Ecto neural progenitor cell (in vitro differentiated cells): ENCODE results near the gene ZBED1.
A peak's percentile ranks its signal among the peaks of the same experiment; 100 is the strongest.
"Not testable (repeated sequence)": the region's sequence is repeated elsewhere in the genome, so short reads cannot be mapped to it uniquely, and the experiment has no call there.

Experiments used
- DNase-seq: peaks from one replicate; pipeline ENCODE4 v3.0.0-alpha.2; 2018; ENCODE audit warnings: low spot score

The ZBED1 gene

GRCh38 chrX:2474280-2474962, 26.4 kb downstream of the ZBED1 start:
- DNase-seq = peak; percentile 40

- DNase-seq = peak; percentile 16
These were observed 27.7 kb downstream of the ZBED1 start for GRCh38 chrX:2473064-2473463.

GRCh38 chrX:2471641-2472040, 29.1 kb downstream of the ZBED1 start:
- no peak for DNase-seq

GRCh38 chrX:2471126-2471525, 29.6 kb downstream of the ZBED1 start:
- DNase-seq = not testable (repeated sequence)

GRCh38 chrX:2469852-2470251, 30.9 kb downstream of the ZBED1 start:
- DNase-seq = not testable (repeated sequence)

GRCh38 chrX:2469196-2469685, 31.5 kb downstream of the ZBED1 start:
- no peak for DNase-seq

- DNase-seq = no peak
These were observed 32.2 kb downstream of the ZBED1 start for GRCh38 chrX:2468261-2469195.

GRCh38 chrX:2466876-2467656, 33.7 kb downstream of the ZBED1 start:
- DNase-seq = no peak

GRCh38 chrX:2464677-2465166, 36.1 kb downstream of the ZBED1 start:
- no peak for DNase-seq

- no peak for DNase-seq
These were observed 36.7 kb downstream of the ZBED1 start for GRCh38 chrX:2463973-2464676.

- not testable (repeated sequence) for DNase-seq
These were observed 37.3 kb downstream of the ZBED1 start for GRCh38 chrX:2463481-2463880.

- no peak for DNase-seq
These were observed 38.0 kb downstream of the ZBED1 start for GRCh38 chrX:2462780-2463179.

GRCh38 chrX:2462074-2462473, 38.7 kb downstream of the ZBED1 start:
- no peak for DNase-seq

- DNase-seq = no peak
These were observed 39.1 kb downstream of the ZBED1 start for GRCh38 chrX:2461711-2462016.

GRCh38 chrX:2460821-2461710, 39.7 kb downstream of the ZBED1 start:
- not testable (repeated sequence) for DNase-seq

GRCh38 chrX:2460048-2460447, 40.7 kb downstream of the ZBED1 start:
- not testable (repeated sequence) for DNase-seq

- no peak for DNase-seq
These were observed 42.5 kb downstream of the ZBED1 start for GRCh38 chrX:2458309-2458708.

GRCh38 chrX:2457289-2458133, 43.3 kb downstream of the ZBED1 start:
- no peak for DNase-seq

- DNase-seq = not testable (repeated sequence)
These were observed 44.7 kb downstream of the ZBED1 start for GRCh38 chrX:2456091-2456490.

- DNase-seq = not testable (repeated sequence)
These were observed 46.2 kb downstream of the ZBED1 start for GRCh38 chrX:2454620-2455019.
